HepG2 (cell line): ENCODE data around the gene SLC6A17. TPM values are rescaled to one million over a fixed set of nuclear protein-coding genes. Genes with fewer than 3 reads are reported as not detected.

ENCODE experiments used
- ATAC-seq: fragments of 200-7000 bp; cut with Tn5 transposase; 3 replicates; pipeline ENCODE4 v1.9.1; 2020; ENCODE audit warnings: mild to moderate bottlenecking, moderate library complexity
- BruUV-seq: library from RNA; stranded (reverse); fragments of 400-500 nt; replicated peaks from 2 replicates; lab custom pipeline; 2021; lab: Mats Ljungman, UMichigan
- CTCF ChIA-PET: fragments of 300-600 bp; formaldehyde crosslinking; extraction: SDS; loops from one replicate; lab custom pipeline; 2021; ENCODE audit warnings: low total read pairs, inconsistent platforms, low intra/inter-chr PET ratio; lab: Yijun Ruan, JAX
- POLR2A ChIA-PET: fragments of 350-600 bp; sonication (Branson Sonifier 250); formaldehyde crosslinking; loops from one replicate; lab custom pipeline; 2020; ENCODE audit warnings: antibody characterized with exemption, inconsistent platforms; lab: Yijun Ruan, JAX
- DNase-seq: peaks from one replicate; pipeline ENCODE4 v3.0.0-alpha.2; 2015; ENCODE audit warnings: low spot score
- FAIRE-seq: peaks from 3 replicates; lab custom pipeline; 2011; peaks lifted over from hg19 to GRCh38; lab: Jason Lieb, UNC
- H2AFZ ChIP-seq: one replicate; pipeline ENCODE4 v1.6.1; 2011; ENCODE audit warnings: low read length, inconsistent platforms
- H3K27ac ChIP-seq: fragments of 300-600 bp; 3 replicates; pipeline ENCODE4 v1.8.0; 2011; ENCODE audit warnings: mixed run types, mild to moderate bottlenecking, mixed read lengths, low read length, inconsistent platforms; ENCODE audit not compliant: insufficient read depth; ENCODE audit errors: extremely low read length
- H3K27me3 ChIP-seq, 2 experiments: fragments of 200-600 bp in 1 of 2; 2 replicates in 1 of 2; 3 replicates in 1 of 2; pipeline versions ENCODE4 v1.6.0 to v1.8.0; 2011; ENCODE audit warnings: low read length in 2 of 2, mild to moderate bottlenecking in 2 of 2, moderate library complexity in 2 of 2, inconsistent platforms in 1 of 2; ENCODE audit not compliant: insufficient read depth in 2 of 2, control insufficient read depth in 1 of 2
- H3K36me3 ChIP-seq, 2 experiments: fragments of 200-600 bp in 1 of 2; replicated peaks in 1 of 2; 2 replicates in 1 of 2; 3 replicates in 1 of 2; pipeline versions ENCODE4 v1.5.1 to v1.8.0; 2011; ENCODE audit warnings: low read length in 2 of 2, inconsistent platforms in 1 of 2; ENCODE audit not compliant: insufficient read depth in 2 of 2, control insufficient read depth in 1 of 2
- H3K4me1 ChIP-seq: 2 replicates; pipeline ENCODE4 v1.5.1; 2012; ENCODE audit warnings: low read length, inconsistent platforms; ENCODE audit not compliant: insufficient read depth
- H3K4me2 ChIP-seq: 2 replicates; pipeline ENCODE4 v1.6.0; 2011; ENCODE audit warnings: low read depth, low read length, inconsistent platforms
- H3K4me3 ChIP-seq, 3 experiments: fragments of 200-600 bp in 1 of 3; sonication (generic), shearing (Covaris generic) in 1 of 3; replicated peaks in 1 of 3; 2 replicates each; pipeline ENCODE4 v1.5.1; 2011 to 2016; ENCODE audit warnings: low read length in 3 of 3, inconsistent platforms in 2 of 3, low read depth in 2 of 3, mild to moderate bottlenecking in 2 of 3, control low read depth in 1 of 3, mixed read lengths in 1 of 3; ENCODE audit not compliant: insufficient read depth in 1 of 3
- H3K79me2 ChIP-seq: one replicate; pipeline ENCODE4 v1.6.1; 2011; ENCODE audit warnings: low read length, inconsistent platforms; ENCODE audit not compliant: insufficient read depth
- H3K9ac ChIP-seq: 2 replicates; pipeline ENCODE4 v1.6.0; 2011; ENCODE audit warnings: mild to moderate bottlenecking, low read depth, low read length, inconsistent platforms; ENCODE audit not compliant: insufficient read depth
- H3K9me3 ChIP-seq: 2 replicates; pipeline ENCODE4 v1.5.1; 2012; ENCODE audit warnings: mild to moderate bottlenecking, low read length
- H4K20me1 ChIP-seq: 2 replicates; pipeline ENCODE4 v1.6.0; 2011; ENCODE audit warnings: inconsistent platforms, mild to moderate bottlenecking, low read length, moderate library complexity; ENCODE audit not compliant: insufficient read depth
- ARNT ChIP-seq: fragments of 450-650 bp; IDR thresholded peaks from 2 replicates; pipeline ENCODE4 v1.6.1; 2017
- BORCS8-MEF2B ChIP-seq: sonication (generic); formaldehyde crosslinking; IDR thresholded peaks from 2 replicates; pipeline ENCODE4 v1.8.0; 2022; ENCODE audit warnings: mild to moderate bottlenecking, missing genetic modification reagents
- ELF1 ChIP-seq: sonication (generic); formaldehyde crosslinking; IDR thresholded peaks from 2 replicates; pipeline ENCODE4 v1.4.0; 2020; ENCODE audit warnings: missing genetic modification reagents
- ELF4 ChIP-seq: sonication (generic); formaldehyde crosslinking; IDR thresholded peaks from 2 replicates; pipeline ENCODE4 v1.5.0; 2020; ENCODE audit warnings: missing genetic modification reagents, mild to moderate bottlenecking, moderate library complexity, borderline replicate concordance
- GABPB1 ChIP-seq: IDR thresholded peaks from 2 replicates; pipeline ENCODE4 v1.6.1; 2016; ENCODE audit warnings: mild to moderate bottlenecking, missing genetic modification reagents, moderate library complexity, missing compliant biosample characterization
- HNRNPK ChIP-seq: fragments of 200-400 bp; formaldehyde crosslinking; IDR thresholded peaks from 2 replicates; pipeline ENCODE4 v1.6.1; 2018; ENCODE audit warnings: low read length, low read depth, moderate library complexity, mild to moderate bottlenecking; ENCODE audit not compliant: poor library complexity, severe bottlenecking
- HNRNPLL ChIP-seq: fragments of 200-400 bp; formaldehyde crosslinking; IDR thresholded peaks from 2 replicates; pipeline ENCODE4 v1.6.1; 2017; ENCODE audit warnings: mild to moderate bottlenecking, low read depth, low read length; ENCODE audit not compliant: poor library complexity, severe bottlenecking
- NCOR1 ChIP-seq: fragments of 200-600 bp; sonication (generic); IDR thresholded peaks from 2 replicates; pipeline ENCODE4 v1.7.0; 2017; ENCODE audit warnings: antibody characterized with exemption, low read length, borderline replicate concordance
- NR2C2 ChIP-seq: sonication (generic); formaldehyde crosslinking; IDR thresholded peaks from 2 replicates; pipeline ENCODE4 v1.4.0; 2020; ENCODE audit warnings: missing genetic modification reagents, mild to moderate bottlenecking, moderate library complexity, borderline replicate concordance
- NR2F6 ChIP-seq, 2 experiments: IDR thresholded peaks; 2 replicates each; pipeline ENCODE4 v1.6.1; 2016; ENCODE audit warnings: antibody characterized with exemption in 1 of 2, mild to moderate bottlenecking in 1 of 2
- PAWR ChIP-seq: sonication (generic); formaldehyde crosslinking; IDR thresholded peaks from 2 replicates; pipeline ENCODE4 v1.4.0; 2020; ENCODE audit warnings: missing genetic modification reagents, mild to moderate bottlenecking, borderline replicate concordance
- RFXAP ChIP-seq: sonication (generic); formaldehyde crosslinking; IDR thresholded peaks from 2 replicates; pipeline ENCODE4 v1.4.0; 2020; ENCODE audit warnings: missing genetic modification reagents, borderline replicate concordance
- SAP130 ChIP-seq: IDR thresholded peaks from 2 replicates; pipeline ENCODE4 v1.6.1; 2016; ENCODE audit warnings: low read depth
- TARDBP ChIP-seq: sonication (generic); formaldehyde crosslinking; IDR thresholded peaks from 2 replicates; pipeline ENCODE4 v1.8.0; 2022; ENCODE audit warnings: mild to moderate bottlenecking, missing genetic modification reagents
- ZBTB7A ChIP-seq: sonication (generic); formaldehyde crosslinking; IDR thresholded peaks from 2 replicates; pipeline ENCODE4 v1.8.0; 2022; ENCODE audit warnings: mild to moderate bottlenecking, missing genetic modification reagents
- whole genome bisulfite sequencing: methylation state at CpG from one replicate; pipeline ENCODE4 v1.1.6; 2017; ENCODE audit warnings: low lambda C conversion rate; 5-methylcytosine and 5-hydroxymethylcytosine counted together
- in situ Hi-C: cut with HindIII; loops from 2 replicates; pipeline ENCODE4 v1.10.0; 2017; ENCODE audit warnings: low pct_unique_long_range_greater_than_20kb; ENCODE audit not compliant: extremely low pct_ligation_motif_present
- intact Hi-C: fragments of 100-400 bp; cut with micrococcal nuclease; formaldehyde crosslinking; loops from one replicate; pipeline ENCODE4 v1.10.0; 2022; ENCODE audit not compliant: unreplicated experiment
- polyA plus RNA-seq, 8 experiments: library from polyadenylated mRNA; depleted of rRNA in 3 of 8; stranded (reverse) in 7 of 8; unstranded in 1 of 8; fragments of >200 nt; fragmentation: Illumina TruSeq in 4 of 8; extraction: Trizol in 4 of 8; gene quantifications; 2 replicates each; pipeline versions ENCODE4 v1.2.1 to v1.2.3, GENCODE V29; 2011 to 2016; ENCODE audit warnings: low read depth in 4 of 8, missing spikeins in 1 of 8, mixed read lengths in 1 of 8; ENCODE audit not compliant: insufficient read depth in 1 of 8
- total RNA-seq, 5 experiments: library from RNA; depleted of rRNA; stranded (reverse); fragments of >200 nt; fragmentation: Illumina TruSeq; extraction: Trizol; gene quantifications; 2 replicates each; pipeline ENCODE4 v1.2.3, GENCODE V29; 2016; ENCODE audit warnings: low read depth in 1 of 5
- TF ChIP-seq, protein P1 (sequence below): sonication (generic); formaldehyde crosslinking; IDR thresholded peaks from 2 replicates; pipeline ENCODE4 v1.4.0; 2020; ENCODE audit warnings: missing genetic modification reagents
- TF ChIP-seq, protein P2 (sequence below): IDR thresholded peaks from 2 replicates; pipeline ENCODE4 v1.6.1; 2012; ENCODE audit warnings: inconsistent platforms
- TF ChIP-seq, protein P3 (sequence below): IDR thresholded peaks from 2 replicates; pipeline ENCODE4 v1.6.1; 2016; ENCODE audit warnings: missing compliant biosample characterization, missing genetic modification reagents, borderline replicate concordance
- TF ChIP-seq, protein P4 (sequence below): sonication (generic); formaldehyde crosslinking; IDR thresholded peaks from 2 replicates; pipeline ENCODE4 v1.4.0; 2020; ENCODE audit warnings: missing genetic modification reagents, low read depth, mild to moderate bottlenecking, borderline replicate concordance

Gene SLC6A17
- total and polyA plus RNA-seq, 2 of the 13 experiments (the other 11 are each of a cell fraction or from before 2014, with no cell fraction given) = not detected

DNA sequence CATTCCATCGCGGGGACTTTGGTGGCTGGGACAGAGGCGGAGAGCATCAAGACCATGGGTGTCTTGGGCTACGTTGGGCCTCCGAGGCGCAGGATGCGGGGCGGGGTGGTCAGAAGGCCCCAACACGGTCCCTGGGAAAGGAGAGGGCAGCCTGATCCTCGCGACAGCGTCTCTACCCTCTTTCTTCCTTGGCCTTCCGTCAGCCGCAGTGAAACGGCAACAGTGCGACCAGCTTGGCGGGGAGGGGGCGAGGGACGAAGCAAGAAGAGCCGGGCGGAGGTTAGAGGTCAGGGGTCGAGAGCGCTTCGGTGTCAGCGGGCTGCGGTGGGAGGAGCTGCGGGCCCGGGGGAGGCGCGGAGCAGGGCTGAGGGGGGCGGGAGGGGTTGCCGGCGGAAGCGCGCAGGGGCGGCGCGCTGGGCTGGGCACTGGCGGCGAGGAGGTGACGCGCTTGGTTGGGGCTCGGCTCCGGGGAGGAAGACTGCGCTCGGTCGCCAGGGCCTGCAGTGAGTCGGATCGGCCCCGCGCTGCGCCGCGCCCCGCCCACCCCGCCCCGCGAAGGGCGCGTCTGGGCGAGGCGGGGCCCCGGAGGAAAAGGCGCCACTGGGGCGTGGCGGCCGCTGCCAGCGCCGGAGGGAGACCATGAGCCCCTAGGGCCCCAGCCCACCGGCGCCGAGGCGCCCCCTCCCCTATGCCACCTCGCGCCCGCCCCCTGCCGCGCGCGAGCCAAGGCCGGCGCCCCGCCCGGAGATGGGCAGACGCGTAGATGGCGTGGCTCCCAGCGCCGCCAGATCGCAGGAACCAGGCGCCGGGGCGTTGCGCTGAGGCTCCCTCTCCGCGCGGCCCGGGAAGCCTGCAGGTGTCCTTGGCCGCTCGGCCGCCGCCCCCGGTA lies 59.7 kb downstream of the SLC6A17 start, which contains the start of gene KCNC4:
KCNC4 (plus strand) TSS at position 600 of the 889 bp plus-strand sequence. CDS start 1,186 bp downstream, outside the sequence.
- H3K79me2 ChIP-seq = no peaks in the 10 kb centered on the region
- H3K9ac ChIP-seq = 0 out of 2 replicates have a peak within 1 kb of the TSS, but pooled peaks have one; percentile 21
- BruUV-seq = no TSS peak
- FAIRE-seq (no peak), ATAC-seq (peak; percentile 71), DNase-seq (peak; percentile 53)
- ChIA-PET POLR2A (interaction anchor here (1.5 kb wide), 1 partner anchor 128 kb away, joined by 9 read pairs; the partner anchor contains the start of gene RBM15), CTCF (interaction anchor here (4.1 kb wide), 1 partner anchor 102 kb away, joined by 57 read pairs; no protein-coding TSS in a partner anchor)
- H3K9me3 ChIP-seq = no peaks in the 10 kb centered on the region
- no peak within 1 kb of the TSS for H3K27ac ChIP-seq
- no peaks in the 10 kb centered on the region for H4K20me1 ChIP-seq
- no peak within 1 kb of the TSS for H2AFZ ChIP-seq
- peak within 1 kb of the TSS; percentile 84 for H3K4me2 ChIP-seq
- in situ Hi-C loops (loop anchor here (5.0 to 10.0 kb wide), 2 partner anchors 102 to 285 kb away; no protein-coding TSS in a partner anchor), intact Hi-C loops (loop anchor here (1.0 kb wide), 1 partner anchor 19 kb away; no protein-coding TSS in a partner anchor)
- peaks cover 10% of the 10 kb centered on the region for H3K4me1 ChIP-seq
- WGBS = 0% methylated on average over 9 of the region's 103 CpGs
- peak within 1 kb of the TSS; percentile 47 to 74 (median 57) for H3K4me3 ChIP-seq
- H3K27me3 ChIP-seq = peaks cover 6 to 62% of the 10 kb centered on the region in 2 experiments; a peak in 3 of 5 replicates
- no peaks in the 10 kb centered on the region for H3K36me3 ChIP-seq
- TF ChIP-seq BORCS8-MEF2B (CRISPR knock-in tag) = peak; percentile 38; the same call in 1 of the 2 replicates
- 0 out of 2 replicates have a peak, but pooled peaks have one; percentile 58 for TF ChIP-seq ZBTB7A (CRISPR knock-in tag)
- no peak for TF ChIP-seq NCOR1
- TF ChIP-seq HNRNPLL = peak; percentile 42
- TF ChIP-seq PAWR (CRISPR knock-in tag) = no peak
- TF ChIP-seq ELF4 (CRISPR knock-in tag) = no peak
- peak; percentile 94 for TF ChIP-seq NR2C2
- TF ChIP-seq, protein P1, sequence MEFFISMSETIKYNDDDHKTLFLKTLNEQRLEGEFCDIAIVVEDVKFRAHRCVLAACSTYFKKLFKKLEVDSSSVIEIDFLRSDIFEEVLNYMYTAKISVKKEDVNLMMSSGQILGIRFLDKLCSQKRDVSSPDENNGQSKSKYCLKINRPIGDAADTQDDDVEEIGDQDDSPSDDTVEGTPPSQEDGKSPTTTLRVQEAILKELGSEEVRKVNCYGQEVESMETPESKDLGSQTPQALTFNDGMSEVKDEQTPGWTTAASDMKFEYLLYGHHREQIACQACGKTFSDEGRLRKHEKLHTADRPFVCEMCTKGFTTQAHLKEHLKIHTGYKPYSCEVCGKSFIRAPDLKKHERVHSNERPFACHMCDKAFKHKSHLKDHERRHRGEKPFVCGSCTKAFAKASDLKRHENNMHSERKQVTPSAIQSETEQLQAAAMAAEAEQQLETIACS (CRISPR knock-in tag) = peak; percentile 60; the same call in 1 of the 2 replicates
- no peak for TF ChIP-seq ELF1 (CRISPR knock-in tag)
- TF ChIP-seq, protein P2, sequence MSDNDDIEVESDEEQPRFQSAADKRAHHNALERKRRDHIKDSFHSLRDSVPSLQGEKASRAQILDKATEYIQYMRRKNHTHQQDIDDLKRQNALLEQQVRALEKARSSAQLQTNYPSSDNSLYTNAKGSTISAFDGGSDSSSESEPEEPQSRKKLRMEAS = peak; percentile 10; the same call in 1 of the 2 replicates
- TF ChIP-seq GABPB1 (CRISPR knock-in tag) = peak; percentile 67; the same call in 1 of the 2 replicates
- TF ChIP-seq SAP130 (CRISPR knock-in tag) = peak; percentile 32; the same call in 1 of the 2 replicates
- TF ChIP-seq ARNT = no peak
- TF ChIP-seq, protein P3, sequence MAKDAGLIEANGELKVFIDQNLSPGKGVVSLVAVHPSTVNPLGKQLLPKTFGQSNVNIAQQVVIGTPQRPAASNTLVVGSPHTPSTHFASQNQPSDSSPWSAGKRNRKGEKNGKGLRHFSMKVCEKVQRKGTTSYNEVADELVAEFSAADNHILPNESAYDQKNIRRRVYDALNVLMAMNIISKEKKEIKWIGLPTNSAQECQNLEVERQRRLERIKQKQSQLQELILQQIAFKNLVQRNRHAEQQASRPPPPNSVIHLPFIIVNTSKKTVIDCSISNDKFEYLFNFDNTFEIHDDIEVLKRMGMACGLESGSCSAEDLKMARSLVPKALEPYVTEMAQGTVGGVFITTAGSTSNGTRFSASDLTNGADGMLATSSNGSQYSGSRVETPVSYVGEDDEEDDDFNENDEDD (CRISPR knock-in tag) = peak; percentile 27; the same call in 1 of the 2 replicates
- no peak for TF ChIP-seq NR2F6 (IDR thresholded peaks at IDR 0.05)
- TF ChIP-seq NR2F6 (CRISPR knock-in tag; IDR thresholded peaks at IDR 0.05) = peak; percentile 67
- TF ChIP-seq RFXAP (CRISPR knock-in tag) = no peak
- TF ChIP-seq, protein P4, sequence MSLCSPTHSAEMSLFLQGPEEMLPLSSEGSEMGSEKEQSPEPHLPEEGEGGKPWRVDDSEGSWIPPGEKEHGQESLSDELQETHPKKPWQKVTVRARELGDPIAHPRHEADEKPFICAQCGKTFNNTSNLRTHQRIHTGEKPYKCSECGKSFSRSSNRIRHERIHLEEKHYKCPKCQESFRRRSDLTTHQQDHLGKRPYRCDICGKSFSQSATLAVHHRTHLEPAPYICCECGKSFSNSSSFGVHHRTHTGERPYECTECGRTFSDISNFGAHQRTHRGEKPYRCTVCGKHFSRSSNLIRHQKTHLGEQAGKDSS = 0 out of 2 replicates have a peak, but pooled peaks have one; percentile 34
- TF ChIP-seq TARDBP (CRISPR knock-in tag) = 0 out of 2 replicates have a peak, but pooled peaks have one; percentile 26
- TF ChIP-seq HNRNPK = peak; percentile 20
